Epithelial cell of prostate (primary cell): ENCODE results near the gene TMEM140.
"Not testable (repeated sequence)": the region's sequence is repeated elsewhere in the genome, so short reads cannot be mapped to it uniquely, and the experiment has no call there.

Experiments used
- DNase-seq: peaks from one replicate; pipeline ENCODE4 v3.0.0-alpha.2; 2011; ENCODE audit warnings: low read depth, low spot score
- H3K27ac ChIP-seq: fragments of 450-650 bp; 2 replicates; pipeline ENCODE4 v1.5.1; 2017; ENCODE audit warnings: mild to moderate bottlenecking

Gene TMEM140

DNA sequence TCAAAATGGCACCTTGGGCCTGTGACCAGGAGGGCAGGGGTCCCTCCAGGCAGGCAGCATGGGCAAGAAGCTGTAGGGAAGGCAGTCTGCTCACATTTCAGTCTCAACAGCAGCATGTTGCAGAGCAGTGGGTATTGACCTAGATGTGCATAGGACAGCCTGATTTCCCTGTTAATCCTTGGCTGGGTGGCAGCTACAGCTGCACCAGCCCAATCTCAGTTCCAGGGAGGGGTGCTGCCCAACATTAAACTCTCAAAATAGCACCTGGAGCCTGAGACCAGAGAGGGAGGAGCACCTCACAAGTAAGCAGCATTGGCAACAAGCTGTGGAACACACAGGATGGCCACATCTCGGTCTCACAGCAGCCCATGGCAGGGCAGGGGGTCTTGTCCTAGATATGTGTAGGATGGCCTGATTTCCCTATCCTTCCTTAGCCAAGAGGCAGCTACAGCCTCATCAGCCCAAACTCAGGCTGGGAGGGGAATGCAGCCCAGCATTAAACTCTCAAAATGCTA lies 10.3 kb downstream of the TMEM140 start:
- no peak for DNase-seq
- H3K27ac ChIP-seq, result no peak overlapping the region

DNA sequence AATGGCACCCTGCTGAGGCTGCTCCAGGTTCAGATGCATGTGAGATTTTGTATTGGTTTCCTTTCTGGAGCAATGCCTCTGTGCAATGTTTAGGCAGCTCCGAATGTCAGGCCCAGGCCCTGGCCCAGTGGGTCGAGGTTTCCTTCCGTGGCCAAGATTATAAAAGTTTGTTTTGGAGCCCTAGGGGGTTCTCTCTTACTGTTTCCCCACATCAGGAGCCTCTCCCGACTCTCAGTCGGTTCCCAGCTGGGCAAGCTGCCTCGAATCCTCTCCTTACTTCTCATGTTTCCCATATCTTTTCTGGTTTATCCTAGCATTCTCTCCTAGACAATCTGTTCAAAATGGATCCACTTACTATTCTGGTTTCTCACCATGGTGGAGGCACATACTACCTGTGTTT lies 11.0 kb downstream of the TMEM140 start:
- DNase-seq, result no peak
- no peak overlapping the region for H3K27ac ChIP-seq

DNA sequence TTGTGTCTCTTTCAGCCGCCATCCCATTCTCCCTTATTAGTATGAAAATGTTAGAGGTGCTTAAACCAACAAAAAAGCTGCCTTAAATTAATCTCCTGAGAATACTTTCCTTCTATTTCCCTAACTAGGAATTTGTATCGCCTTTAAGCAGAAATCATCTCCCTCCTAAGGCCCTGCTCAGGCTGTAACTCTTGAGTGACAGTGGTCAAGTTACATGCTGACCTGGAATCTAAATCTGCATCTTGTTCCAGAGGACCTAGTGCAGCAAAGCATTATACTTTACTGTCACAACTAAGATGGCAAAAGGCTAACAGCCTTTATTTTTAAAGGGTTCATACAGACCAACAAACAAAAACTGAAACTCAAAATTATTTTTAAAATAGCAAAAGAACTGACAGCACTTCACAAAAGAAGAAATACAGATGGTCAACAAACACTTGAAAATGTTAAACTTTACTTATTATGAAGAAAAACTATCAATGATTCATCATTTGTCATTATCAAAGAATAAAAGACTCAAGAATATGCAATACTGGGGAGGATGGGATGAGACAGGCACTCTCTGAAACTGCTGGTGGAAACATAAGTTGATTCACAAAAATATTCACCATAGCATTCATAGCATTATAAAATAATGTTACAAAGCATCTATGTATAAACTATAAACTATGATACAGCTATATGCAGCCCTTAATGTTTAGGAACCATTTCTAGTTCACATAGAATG lies 11.7 kb downstream of the TMEM140 start:
- DNase-seq, result no peak
- peak overlapping the region; percentile 25 for H3K27ac ChIP-seq

DNA sequence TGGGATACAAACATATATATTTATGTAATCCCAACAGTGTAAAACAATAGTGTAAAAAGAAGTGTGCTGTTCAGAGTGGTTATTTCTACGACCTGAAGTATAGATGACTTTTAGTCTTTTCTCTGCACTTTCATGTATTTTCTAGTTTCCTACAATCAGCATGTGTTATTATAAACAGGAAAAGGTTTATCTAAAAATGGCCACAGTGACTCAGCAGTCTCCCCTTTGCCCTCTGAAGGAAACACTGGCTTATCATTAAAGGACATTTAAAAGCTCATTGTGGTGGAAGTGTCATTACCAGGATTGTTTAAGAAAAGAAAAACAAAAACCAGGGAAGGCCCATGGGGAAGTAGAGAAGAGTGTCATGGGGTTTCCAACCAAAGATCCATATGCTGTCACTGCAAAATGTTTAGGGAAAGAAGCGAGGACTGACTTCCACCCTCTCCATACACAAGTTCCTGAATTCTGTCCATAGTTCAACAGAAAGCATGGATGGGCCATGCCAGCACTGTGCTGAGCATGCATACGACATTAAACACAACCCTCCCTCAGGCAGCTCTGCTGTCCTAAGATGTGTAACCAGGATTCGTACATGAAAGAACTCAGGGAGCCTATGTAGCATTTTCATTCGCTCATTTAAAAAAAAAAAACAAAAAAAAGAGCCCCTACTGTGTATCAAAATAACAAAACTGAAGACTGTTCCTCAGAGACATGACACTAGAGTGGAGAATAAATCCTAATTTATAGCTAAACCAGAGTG lies 12.4 kb downstream of the TMEM140 start:
- DNase-seq, result no peak
- peak overlapping the region; percentile 25 for H3K27ac ChIP-seq

DNA sequence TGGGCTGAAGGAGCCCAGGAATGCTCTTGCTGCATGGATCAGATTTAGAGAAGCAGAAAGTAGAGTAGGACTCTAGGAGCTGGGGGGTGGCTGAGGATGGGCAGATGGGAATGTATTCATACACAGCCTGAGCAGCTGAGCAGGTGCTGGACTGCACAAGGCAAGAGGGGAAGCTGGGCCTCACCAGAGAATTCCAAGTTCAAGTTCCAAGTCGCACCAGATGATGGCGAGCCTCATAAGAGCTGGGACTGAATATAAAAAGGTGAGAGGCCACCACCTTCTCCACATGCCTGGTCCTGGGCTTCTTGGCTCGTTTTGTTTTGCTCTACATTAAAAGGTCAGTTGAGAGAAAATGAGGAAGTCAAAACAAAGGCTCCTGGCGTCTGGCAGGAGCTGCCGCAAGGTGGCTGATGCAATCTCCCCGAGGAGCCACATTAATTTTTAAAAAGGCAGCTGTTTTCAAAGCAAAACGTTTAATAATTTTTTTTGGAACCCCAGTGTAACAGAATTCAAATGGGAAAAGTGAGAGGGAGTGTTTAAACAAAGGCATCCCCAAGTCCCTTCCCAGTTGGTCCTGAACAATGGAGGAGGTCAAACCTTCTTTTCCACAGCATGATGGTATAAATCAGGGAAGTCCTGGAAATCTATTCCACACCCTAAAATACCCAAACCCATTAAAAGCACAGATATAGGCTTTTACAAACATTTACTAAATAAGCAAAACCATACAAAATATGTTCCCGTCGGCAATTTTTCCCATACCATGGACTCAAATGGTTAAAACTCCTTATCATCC lies 13.2 kb downstream of the TMEM140 start:
- DNase-seq, result no peak
- no peak overlapping the region for H3K27ac ChIP-seq

DNA sequence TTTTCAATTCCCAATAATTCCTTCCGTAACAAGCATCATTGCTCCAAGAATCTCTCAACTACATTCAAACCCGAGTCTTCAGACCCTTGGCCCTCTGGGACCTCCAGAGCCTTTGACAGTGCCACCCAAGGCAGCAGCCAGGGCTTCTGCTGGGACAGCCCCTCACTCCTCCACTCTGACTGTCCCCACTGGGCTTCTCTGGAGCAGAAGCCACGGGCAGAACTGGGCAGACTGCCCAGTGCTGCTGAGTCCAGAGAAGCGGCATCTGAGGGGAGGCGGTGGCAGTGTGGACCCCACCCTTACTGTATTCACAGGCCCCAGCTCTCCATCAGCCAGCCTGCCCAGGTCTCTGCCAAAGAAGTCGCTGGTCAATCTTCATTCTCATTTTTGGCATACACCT lies 13.8 kb downstream of the TMEM140 start:
- no peak for DNase-seq
- H3K27ac ChIP-seq, result no peak overlapping the region

DNA sequence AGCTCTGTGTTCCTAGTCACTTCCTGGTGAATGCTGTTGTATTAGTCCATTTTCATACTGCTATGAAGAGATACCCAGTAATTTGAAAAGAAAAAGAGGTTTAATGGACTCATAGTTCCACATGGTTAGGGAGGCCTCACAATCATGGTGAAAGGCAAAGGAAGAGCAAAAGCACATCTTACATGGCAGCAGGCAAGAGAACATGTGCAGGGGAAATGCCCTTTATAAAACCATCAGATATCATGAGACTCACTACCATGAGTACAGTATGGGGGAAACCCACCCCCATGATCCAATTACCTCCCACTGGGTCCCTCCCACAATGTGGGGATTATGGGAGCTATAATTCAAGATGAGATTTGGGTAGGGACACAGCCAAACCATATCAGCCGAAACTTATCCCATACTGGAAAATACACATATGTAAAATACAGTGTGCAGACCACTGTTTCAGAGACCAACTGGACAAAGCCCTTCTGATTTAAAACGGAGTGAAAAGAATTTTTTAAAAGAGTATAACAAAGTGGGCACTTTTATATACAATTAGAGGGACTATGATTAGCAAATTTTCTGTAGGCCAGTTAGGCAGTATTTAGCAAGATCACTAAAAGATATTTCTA lies 14.6 kb downstream of the TMEM140 start:
- H3K27ac ChIP-seq, result no peak overlapping the region
- DNase-seq, result no peak

DNA sequence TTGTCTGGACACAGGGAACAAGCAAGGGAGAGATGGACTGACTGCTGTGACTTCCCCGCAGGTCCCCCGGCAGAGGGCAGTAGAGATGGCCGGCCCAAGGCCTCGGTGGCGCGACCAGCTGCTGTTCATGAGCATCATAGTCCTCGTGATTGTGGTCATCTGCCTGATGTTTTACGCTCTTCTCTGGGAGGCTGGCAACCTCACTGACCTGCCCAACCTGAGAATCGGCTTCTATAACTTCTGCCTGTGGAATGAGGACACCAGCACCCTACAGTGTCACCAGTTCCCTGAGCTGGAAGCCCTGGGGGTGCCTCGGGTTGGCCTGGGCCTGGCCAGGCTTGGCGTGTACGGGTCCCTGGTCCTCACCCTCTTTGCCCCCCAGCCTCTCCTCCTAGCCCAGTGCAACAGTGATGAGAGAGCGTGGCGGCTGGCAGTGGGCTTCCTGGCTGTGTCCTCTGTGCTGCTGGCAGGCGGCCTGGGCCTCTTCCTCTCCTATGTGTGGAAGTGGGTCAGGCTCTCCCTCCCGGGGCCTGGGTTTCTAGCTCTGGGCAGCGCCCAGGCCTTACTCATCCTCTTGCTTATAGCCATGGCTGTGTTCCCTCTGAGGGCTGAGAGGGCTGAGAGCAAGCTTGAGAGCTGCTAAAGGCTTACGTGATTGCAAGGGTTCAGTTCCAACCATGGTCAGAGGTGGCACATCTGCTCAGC lies 16.6 kb downstream of the TMEM140 start:
- H3K27ac ChIP-seq, result no peak overlapping the region
- DNase-seq, result no peak

DNA sequence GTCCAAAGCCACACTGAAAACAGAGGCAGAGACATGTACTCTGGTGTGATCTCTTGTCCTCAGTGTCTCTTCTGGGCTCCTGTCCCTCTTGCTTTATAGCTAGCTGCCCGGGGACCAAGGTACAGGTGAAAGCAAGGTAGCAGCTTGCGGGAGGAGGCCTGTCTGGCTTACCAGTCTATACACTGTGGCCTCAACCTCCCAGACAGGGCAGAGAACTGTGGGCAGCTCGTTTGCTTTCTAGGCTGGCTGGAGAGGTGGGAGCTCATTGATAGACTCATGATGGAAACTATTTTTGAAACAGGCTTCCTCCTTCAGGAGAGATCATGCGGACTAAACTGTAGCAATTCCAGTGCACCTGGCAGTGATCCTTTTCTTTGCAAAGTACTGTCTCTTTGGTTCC lies 18.0 kb downstream of the TMEM140 start:
- H3K27ac ChIP-seq, result no peak overlapping the region
- DNase-seq, result no peak

DNA sequence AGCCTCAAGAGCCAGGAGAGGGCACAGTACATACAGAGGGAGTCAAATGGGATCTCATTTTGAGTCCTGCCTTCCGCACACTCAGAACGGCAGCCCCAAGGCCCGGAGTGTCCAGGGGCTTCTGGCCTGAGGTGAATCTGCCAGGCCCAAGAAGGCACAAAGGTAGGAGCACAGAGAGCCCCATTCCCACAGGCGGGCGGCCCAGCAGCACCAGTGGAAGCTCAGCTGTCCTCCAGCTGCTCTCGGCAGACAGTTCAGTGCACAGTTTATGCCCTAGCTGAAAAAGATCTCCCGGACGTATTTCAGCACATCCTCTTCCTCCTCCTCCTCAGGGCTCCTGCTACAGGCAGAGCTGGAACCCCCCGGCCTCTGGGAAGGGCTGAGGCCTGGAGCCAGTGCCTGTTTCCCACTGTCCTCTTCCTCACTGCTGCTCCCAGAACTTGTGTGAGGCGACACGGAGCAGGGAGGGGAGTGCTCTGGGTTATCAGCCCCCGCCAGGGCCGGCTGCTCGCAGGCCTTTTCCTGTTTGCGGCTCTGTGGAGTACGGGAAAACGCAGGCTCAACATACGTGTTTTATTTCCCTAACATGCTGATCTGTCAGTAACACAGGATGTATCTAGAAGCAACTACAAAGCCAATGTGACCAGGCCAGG lies 18.6 kb downstream of the TMEM140 start:
- no peak for DNase-seq
- no peak overlapping the region for H3K27ac ChIP-seq

DNA sequence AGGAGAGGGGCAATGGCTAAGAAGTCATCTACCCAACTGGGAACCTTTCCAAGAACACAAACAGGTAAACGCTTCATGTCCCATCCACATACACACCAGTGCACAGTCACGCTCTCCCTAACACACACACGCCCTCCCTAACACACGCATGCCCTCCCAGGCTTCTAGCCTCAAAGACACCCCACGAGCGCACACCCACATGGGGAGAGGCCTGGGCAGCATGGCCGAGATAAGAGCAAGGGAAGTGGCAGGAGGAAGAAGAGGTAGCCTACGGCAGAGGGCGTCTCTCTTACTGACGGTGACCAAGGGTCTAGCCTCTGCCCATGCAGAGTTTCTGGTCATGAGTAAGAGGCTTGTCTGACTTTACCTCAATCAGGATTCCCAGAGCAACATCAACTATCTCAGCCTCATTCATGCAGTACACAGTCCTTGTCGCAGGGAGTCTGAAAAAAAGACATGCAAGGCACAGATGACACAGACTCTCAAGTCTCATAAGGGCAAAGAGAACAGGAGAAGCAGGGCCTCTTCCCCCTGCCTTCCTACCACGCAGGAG lies 19.6 kb downstream of the TMEM140 start:
- H3K27ac ChIP-seq, result no peak overlapping the region
- no peak for DNase-seq

DNA sequence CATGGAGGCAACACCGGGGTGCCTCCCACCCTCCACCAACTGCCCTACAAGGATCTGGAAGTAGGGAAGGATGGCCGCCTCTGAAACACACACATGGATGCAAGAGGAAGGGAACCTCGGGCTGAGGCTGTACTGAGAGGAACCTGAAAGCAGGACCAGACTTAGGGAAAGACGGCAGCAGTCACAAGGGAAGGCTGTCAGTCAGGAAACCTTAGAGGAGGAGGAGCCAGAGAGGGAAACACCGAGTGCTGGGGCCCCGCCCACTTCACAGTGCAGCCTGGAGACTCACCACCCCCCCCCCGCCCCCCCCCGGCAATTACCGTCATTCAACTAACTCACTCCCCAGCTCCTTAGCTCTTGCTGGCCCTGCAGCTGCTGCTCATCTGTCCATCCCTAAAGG lies 20.1 kb downstream of the TMEM140 start:
- no peak overlapping the region for H3K27ac ChIP-seq
- no peak for DNase-seq

DNA sequence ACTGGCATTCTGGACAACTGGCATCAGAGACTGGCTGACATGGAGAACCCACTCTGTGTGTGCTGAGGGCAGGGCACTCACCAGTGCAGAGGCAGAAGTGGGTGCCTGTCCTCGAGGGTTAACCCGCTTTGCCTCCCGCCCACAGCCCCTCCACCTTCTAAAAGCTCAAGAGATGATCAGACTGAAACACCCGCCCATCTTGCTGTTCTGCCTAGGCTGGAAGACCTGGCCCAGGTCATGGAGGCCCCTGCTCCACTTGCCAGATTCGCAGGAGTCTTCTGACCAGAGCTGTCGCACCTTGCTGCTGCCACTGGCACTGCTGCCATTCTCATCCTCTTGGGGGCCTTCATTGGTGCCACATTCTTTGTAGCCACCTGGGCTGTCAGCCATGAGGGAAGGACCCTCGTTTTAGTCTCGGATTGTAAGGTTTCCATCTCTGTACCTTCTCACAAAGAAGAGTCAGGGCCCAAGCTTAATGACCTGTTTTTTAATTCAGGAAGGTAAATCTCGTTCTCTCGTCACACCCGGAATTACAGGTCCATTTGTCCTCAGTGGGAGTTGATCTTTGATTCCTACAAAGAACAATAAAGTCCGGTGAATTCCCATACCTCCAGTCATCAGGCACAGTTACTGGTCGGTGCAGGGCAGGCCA lies 20.7 kb downstream of the TMEM140 start:
- DNase-seq, result no peak
- H3K27ac ChIP-seq, result peak overlapping the region; percentile 98

DNA sequence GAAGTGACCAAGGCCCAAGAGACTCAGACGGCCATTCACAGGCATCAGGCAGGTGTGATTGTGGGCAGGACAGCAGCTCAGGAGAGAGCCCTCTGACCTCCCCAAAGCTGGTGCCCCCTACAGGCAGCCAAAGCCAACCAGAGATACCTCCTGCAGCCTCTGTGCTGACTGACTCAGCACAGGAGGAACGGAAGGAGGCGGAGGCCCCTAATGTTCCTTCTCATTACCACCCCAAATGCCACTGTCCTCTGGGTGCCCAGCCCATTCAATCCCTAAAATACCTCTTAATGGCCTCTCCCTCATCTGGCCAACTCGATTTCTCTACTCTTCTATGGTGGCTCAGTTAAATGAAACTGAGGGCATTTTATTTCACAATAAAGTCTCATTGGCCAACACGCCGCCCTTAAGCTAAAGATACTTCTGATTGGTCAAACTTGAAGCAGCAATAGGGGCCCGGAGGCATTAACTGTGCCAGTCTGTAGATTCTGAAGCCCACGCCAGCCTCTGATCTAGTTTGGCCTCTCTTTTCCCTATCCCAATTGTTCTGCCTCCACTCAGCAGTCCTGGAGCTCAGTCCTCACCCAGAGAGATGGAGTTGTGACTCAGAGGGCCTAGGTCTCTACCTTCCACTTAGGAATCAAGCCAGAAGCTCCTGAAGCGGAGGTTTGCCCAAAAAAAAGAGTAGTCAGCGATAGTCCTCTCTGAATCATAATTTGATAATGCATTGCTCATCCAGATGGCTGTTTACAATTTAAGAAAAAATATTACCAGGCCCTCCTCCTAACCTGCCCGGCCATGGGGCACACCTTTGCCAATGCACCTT lies 21.5 kb downstream of the TMEM140 start:
- H3K27ac ChIP-seq, result peak overlapping the region; percentile 98
- peak; percentile 73 for DNase-seq

DNA sequence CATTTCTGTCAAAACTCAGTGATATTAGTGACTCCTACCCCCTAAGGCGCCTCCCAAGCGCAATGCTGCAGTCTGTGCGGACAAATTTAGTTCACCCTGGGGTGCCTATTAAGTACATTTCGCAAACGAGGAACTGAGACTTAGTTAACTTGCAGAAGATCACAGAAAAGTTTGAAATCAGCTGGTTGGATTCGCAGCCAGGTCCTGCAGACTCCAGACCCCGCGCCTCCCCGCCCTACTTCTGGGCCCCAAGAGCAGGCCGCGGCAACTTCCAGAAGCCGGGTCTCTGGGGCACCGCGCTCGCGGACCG lies 22.0 kb downstream of the TMEM140 start:
- peak overlapping the region; percentile 98 for H3K27ac ChIP-seq
- DNase-seq, result no peak

DNA sequence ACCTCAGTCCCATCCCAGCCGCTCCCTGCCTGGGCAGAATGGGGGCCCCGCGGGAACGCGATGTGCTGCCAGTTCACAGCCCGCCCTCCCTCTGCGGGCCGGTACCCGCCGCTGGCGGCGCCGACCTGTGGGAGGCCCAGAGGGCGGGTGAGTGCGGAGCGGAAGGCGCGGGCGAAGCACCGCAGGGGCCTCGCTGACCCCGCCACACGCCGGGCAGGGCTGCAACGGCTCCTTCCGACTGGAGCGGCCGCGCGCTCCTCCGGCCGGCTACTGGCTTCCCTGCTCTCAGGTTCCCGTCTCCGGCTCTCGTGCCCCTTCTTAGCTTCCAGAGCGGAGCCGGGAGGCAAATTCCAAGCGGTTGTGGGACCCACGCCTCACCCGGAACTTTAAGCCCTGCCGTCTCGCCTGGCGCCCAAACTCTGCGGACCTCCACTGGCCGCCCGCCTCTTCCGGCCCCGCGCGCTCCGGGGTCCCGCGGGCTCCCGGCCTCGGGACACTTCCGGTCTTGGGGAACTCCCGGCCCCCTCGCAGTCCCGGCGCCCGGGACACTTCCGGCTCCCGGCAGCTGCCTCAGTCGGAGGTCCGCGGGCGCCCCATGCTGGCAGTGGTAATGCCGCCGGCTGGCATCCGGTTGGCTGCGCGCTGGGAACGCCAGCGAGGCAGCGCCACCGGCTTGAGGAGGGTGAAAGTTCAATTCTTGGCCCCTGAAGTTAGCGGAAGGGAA lies 22.6 kb downstream of the TMEM140 start, which contains the start of gene CYREN:
Gene CYREN (minus strand): TSS at position 434 of the 724 bp plus-strand sequence. CDS start 1,785 bp downstream, outside the sequence.
- peak within 1 kb of the TSS; percentile 98 for H3K27ac ChIP-seq
- peak; percentile 46 for DNase-seq

DNA sequence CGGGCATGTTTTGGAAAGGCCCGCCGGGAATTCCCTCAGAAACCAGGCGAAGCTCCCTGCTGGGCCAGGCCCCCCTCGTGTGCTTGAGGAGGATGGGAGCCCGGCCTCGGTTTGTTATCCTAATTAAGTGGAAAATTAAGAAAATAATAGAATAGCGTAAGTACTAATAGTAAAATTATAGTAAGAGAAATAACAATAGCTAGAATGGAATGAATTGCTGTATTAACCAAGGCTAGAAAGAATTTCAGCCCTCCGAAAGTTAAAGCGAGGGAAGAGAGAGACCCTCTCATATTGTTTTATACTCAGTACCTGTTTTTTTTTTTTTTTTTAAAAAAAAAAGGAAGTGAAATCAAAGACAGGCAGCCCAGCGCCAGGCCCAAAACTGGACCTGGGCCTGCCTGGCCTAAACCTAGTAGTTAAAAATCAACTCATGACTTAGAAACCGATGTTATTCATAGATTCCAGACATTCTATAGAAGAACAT lies 23.2 kb downstream of the TMEM140 start:
- H3K27ac ChIP-seq, result peak overlapping the region; percentile 98
- not testable (repeated sequence) for DNase-seq
